ENCODE results near the gene IFTAP. TPM values are rescaled to one million over a fixed set of nuclear protein-coding genes. Genes with fewer than 3 reads are reported as not detected.

IFTAP gene
- total RNA-seq, 6 experiments from 2014 or later: 5.2 to 11.4 (median 8.6) TPM

GRCh38 chr11:36558571-36559413 lies 35.5 kb upstream of the IFTAP start:
- Histone ChIP-seq H3K27ac (no peak overlapping the region), H3K4me1 (no peaks in the 10 kb centered on the region), H3K9me3 (no peaks in the 10 kb centered on the region), H3K4me3 (no peak overlapping the region), H3K36me3 (no peaks in the 10 kb centered on the region), H3K27me3 (no peaks in the 10 kb centered on the region)
- DNase-seq (no peak), ATAC-seq (peak in 3 of 4 donors; percentile 22 to 74 (median 37))
- WGBS (ENCODE audit: insufficient coverage, low coverage, low lambda C conversion rate, missing lambda C conversion rate): 39% methylated on average over 4 of the region's 4 CpGs
- intact Hi-C loops (cut with DNase I): no loop called here
- TF ChIP-seq CTCF (IDR thresholded peaks at IDR 0.05): no peak
- TF ChIP-seq POLR2A (IDR thresholded peaks at IDR 0.05): no peak

- Histone ChIP-seq H3K27me3 (no peaks in the 10 kb centered on the region), H3K9me3 (no peaks in the 10 kb centered on the region), H3K4me1 (no peaks in the 10 kb centered on the region), H3K4me3 (peak overlapping the region in 2 of 3 donors; percentile 21 to 46), H3K36me3 (no peaks in the 10 kb centered on the region), H3K27ac (no peak overlapping the region)
- peak; percentile 91 to 96 (median 94) for ATAC-seq
- intact Hi-C loops (cut with DNase I): loop anchor here (10.0 kb wide), 2 partner anchors 100 to 110 kb away; no protein-coding TSS in a partner anchor
- peak; percentile 71 to 80 (median 75) for TF ChIP-seq CTCF (IDR thresholded peaks at IDR 0.05)
- TF ChIP-seq POLR2A (IDR thresholded peaks at IDR 0.05): no peak
- WGBS (ENCODE audit: insufficient coverage, low coverage, low lambda C conversion rate, missing lambda C conversion rate): 7% methylated on average over 15 of the region's 15 CpGs
- peak in 1 of 3 donors; percentile 56 for DNase-seq
Observed at GRCh38 chr11:36564376-36565030, 29.8 kb upstream of the IFTAP start.

GRCh38 chr11:36565031-36565610 lies 29.2 kb upstream of the IFTAP start:
- no peak overlapping the region for H3K27ac ChIP-seq
- no peaks in the 10 kb centered on the region for H3K36me3 ChIP-seq
- no peaks in the 10 kb centered on the region for H3K27me3 ChIP-seq
- intact Hi-C loops (cut with DNase I): loop anchor here (10.0 kb wide), 2 partner anchors 100 to 110 kb away; no protein-coding TSS in a partner anchor
- TF ChIP-seq CTCF (IDR thresholded peaks at IDR 0.05) (no peak), POLR2A (IDR thresholded peaks at IDR 0.05) (no peak)
- H3K9me3 ChIP-seq: no peaks in the 10 kb centered on the region
- DNase-seq (no peak), ATAC-seq (no peak)
- H3K4me1 ChIP-seq: no peaks in the 10 kb centered on the region
- 61% methylated on average over 6 of the region's 6 CpGs for WGBS (ENCODE audit: insufficient coverage, low coverage, low lambda C conversion rate, missing lambda C conversion rate)
- peak overlapping the region in 1 of 3 donors; percentile 46 for H3K4me3 ChIP-seq

GRCh38 chr11:36566407-36567053 lies 27.8 kb upstream of the IFTAP start:
- Histone ChIP-seq H3K36me3 (no peaks in the 10 kb centered on the region), H3K27me3 (no peaks in the 10 kb centered on the region), H3K27ac (no peak overlapping the region), H3K9me3 (no peaks in the 10 kb centered on the region), H3K4me3 (no peak overlapping the region), H3K4me1 (no peaks in the 10 kb centered on the region)
- ATAC-seq (no peak), DNase-seq (no peak)
- WGBS (ENCODE audit: insufficient coverage, low coverage, low lambda C conversion rate, missing lambda C conversion rate): 92% methylated on average over 4 of the region's 4 CpGs
- intact Hi-C loops (cut with DNase I): loop anchor here (10.0 kb wide), 2 partner anchors 98 to 108 kb away; no protein-coding TSS in a partner anchor
- TF ChIP-seq POLR2A (IDR thresholded peaks at IDR 0.05) (no peak), CTCF (IDR thresholded peaks at IDR 0.05) (no peak)
